Esophagus squamous epithelium (tissue), 4 donors: ENCODE data around the gene ZMYND11.

Experiments used
- CTCF ChIP-seq, 6 experiments: fragments of 450-650 bp in 4 of 6; fragments of 200-600 bp in 2 of 6; sonication (generic) in 2 of 6; IDR thresholded peaks; one replicate each; pipeline ENCODE4 v1.5.1; 2016 to 2019; ENCODE audit warnings: antibody characterized with exemption in 6 of 6, mild to moderate bottlenecking in 4 of 6, moderate library complexity in 4 of 6
- POLR2A ChIP-seq, 4 donors: fragments of 450-650 bp; IDR thresholded peaks; one replicate each; pipeline ENCODE4 v1.6.1; 2017; ENCODE audit warnings: antibody characterized with exemption in 4 of 4, mild to moderate bottlenecking in 4 of 4, moderate library complexity in 3 of 4

- no peak for TF ChIP-seq POLR2A (IDR thresholded peaks at IDR 0.05)
- TF ChIP-seq CTCF (IDR thresholded peaks at IDR 0.05): no peak
Measured at GRCh38 chr10:90161-90560, 45.1 kb upstream of the ZMYND11 start.
